Measurements from ENCODE around the gene CAMK2A. TPM values are rescaled to one million over a fixed set of nuclear protein-coding genes. Genes with fewer than 3 reads are reported as not detected.

The CAMK2A gene
- polyA plus RNA-seq, 1 donor (not counting 4 experiments of a cell fraction or from before 2014, with no cell fraction given): 0.05 TPM

GRCh38 chr5:150177721-150178120 lies 111.9 kb downstream of the CAMK2A start:
- Histone ChIP-seq H3K4me1 (ENCODE audit: control insufficient read depth, extremely low read depth, insufficient read depth, low read length) (no peaks in the 10 kb centered on the region), H3K9me1 (ENCODE audit: control insufficient read depth, extremely low read depth, insufficient read depth, low read length) (no peaks in the 10 kb centered on the region), H3K27ac (ENCODE audit: control insufficient read depth, insufficient read depth, low read length) (no peak overlapping the region), H3K9ac (ENCODE audit: control insufficient read depth, extremely low read depth, insufficient read depth, low read length) (no peak overlapping the region), H3K4me3 (ENCODE audit: control insufficient read depth in 2 of 3, extremely low read depth in 1 of 3, insufficient read depth in 2 of 3, low read depth in 1 of 3, low read length in 3 of 3) (no peak overlapping the region), H3K4me2 (ENCODE audit: control insufficient read depth, extremely low read depth, insufficient read depth, low read depth, low read length) (no peak overlapping the region), H3K36me3 (ENCODE audit: control insufficient read depth in 2 of 2, extremely low read depth in 1 of 2, insufficient read depth in 2 of 2, low read length in 2 of 2) (no peaks in the 10 kb centered on the region), H3K79me2 (ENCODE audit: control insufficient read depth, insufficient read depth, low read length) (no peaks in the 10 kb centered on the region), H3K27me3 (ENCODE audit: control insufficient read depth, extremely low read depth, insufficient read depth, low read length) (peaks cover 7% of the 10 kb centered on the region), H3K9me3 (ENCODE audit: control insufficient read depth, low read depth, low read length) (no peaks in the 10 kb centered on the region), H4K20me1 (ENCODE audit: control insufficient read depth, extremely low read depth, insufficient read depth, low read length) (no peaks in the 10 kb centered on the region), H2AFZ (ENCODE audit: control insufficient read depth, low read length) (no peak overlapping the region)
- TF ChIP-seq EZH2 (IDR thresholded peaks at IDR 0.05; ENCODE audit: low read length): no peak
- no peak for TF ChIP-seq CTCF (optimal IDR thresholded peaks at IDR 0.05 in 1 of 3, IDR thresholded peaks at IDR 0.05 in 1 of 3, conservative IDR thresholded peaks at IDR 0.05 in 1 of 3; ENCODE audit: extremely low read depth in 1 of 3, insufficient read depth in 2 of 3, low read length in 3 of 3)
- DNase-seq (ENCODE audit: low read depth, low spot score): no peak
- dilution Hi-C loops (cut with MboI; ENCODE audit: extremely low pct_ligation_motif_present, low sequenced_read_pairs): no loop called here
- no peak for FAIRE-seq

- Histone ChIP-seq H3K9me1 (ENCODE audit: control insufficient read depth, extremely low read depth, insufficient read depth, low read length) (no peaks in the 10 kb centered on the region), H4K20me1 (ENCODE audit: control insufficient read depth, extremely low read depth, insufficient read depth, low read length) (no peaks in the 10 kb centered on the region), H3K27ac (ENCODE audit: control insufficient read depth, insufficient read depth, low read length) (no peak overlapping the region), H3K4me2 (ENCODE audit: control insufficient read depth, extremely low read depth, insufficient read depth, low read depth, low read length) (no peak overlapping the region), H3K9ac (ENCODE audit: control insufficient read depth, extremely low read depth, insufficient read depth, low read length) (no peak overlapping the region), H3K4me1 (ENCODE audit: control insufficient read depth, extremely low read depth, insufficient read depth, low read length) (no peaks in the 10 kb centered on the region), H3K4me3 (ENCODE audit: control insufficient read depth in 2 of 3, extremely low read depth in 1 of 3, insufficient read depth in 2 of 3, low read depth in 1 of 3, low read length in 3 of 3) (no peak overlapping the region), H3K27me3 (ENCODE audit: control insufficient read depth, extremely low read depth, insufficient read depth, low read length) (peaks cover 7% of the 10 kb centered on the region), H3K79me2 (ENCODE audit: control insufficient read depth, insufficient read depth, low read length) (no peaks in the 10 kb centered on the region), H2AFZ (ENCODE audit: control insufficient read depth, low read length) (no peak overlapping the region), H3K36me3 (ENCODE audit: control insufficient read depth in 2 of 2, extremely low read depth in 1 of 2, insufficient read depth in 2 of 2, low read length in 2 of 2) (no peaks in the 10 kb centered on the region), H3K9me3 (ENCODE audit: control insufficient read depth, low read depth, low read length) (no peaks in the 10 kb centered on the region)
- dilution Hi-C loops (cut with MboI; ENCODE audit: extremely low pct_ligation_motif_present, low sequenced_read_pairs): no loop called here
- FAIRE-seq (no peak), DNase-seq (ENCODE audit: low read depth, low spot score) (no peak)
- no peak for TF ChIP-seq CTCF (optimal IDR thresholded peaks at IDR 0.05 in 1 of 3, IDR thresholded peaks at IDR 0.05 in 1 of 3, conservative IDR thresholded peaks at IDR 0.05 in 1 of 3; ENCODE audit: extremely low read depth in 1 of 3, insufficient read depth in 2 of 3, low read length in 3 of 3)
- TF ChIP-seq EZH2 (IDR thresholded peaks at IDR 0.05; ENCODE audit: low read length): no peak
Measured at GRCh38 chr5:150176745-150177477, 112.7 kb downstream of the CAMK2A start.
